Astrocyte (in vitro differentiated cells and primary cell): Measurements from ENCODE around the gene EIF1AD. TPM values are rescaled to one million over a fixed set of nuclear protein-coding genes. Genes with fewer than 3 reads are reported as not detected.

Experiments
- DNase-seq: peaks from one replicate; pipeline ENCODE4 v3.0.0-alpha.2; 2010; ENCODE audit warnings: low read depth
- FAIRE-seq: peaks from 2 replicates; lab custom pipeline; 2011; peaks lifted over from hg19 to GRCh38; lab: Jason Lieb, UNC
- H2AFZ ChIP-seq: 2 replicates; pipeline ENCODE4 v1.6.0; 2012; ENCODE audit warnings: low read depth, low read length, inconsistent platforms
- H3K27ac ChIP-seq: 2 replicates; pipeline ENCODE4 v1.5.1; 2011; ENCODE audit warnings: low read depth, low read length, inconsistent platforms
- H3K27me3 ChIP-seq: 2 replicates; pipeline ENCODE4 v1.6.0; 2011; ENCODE audit warnings: low read length, inconsistent platforms; ENCODE audit not compliant: insufficient read depth
- H3K36me3 ChIP-seq: 2 replicates; pipeline ENCODE4 v1.5.1; 2011; ENCODE audit warnings: low read length, inconsistent platforms; ENCODE audit not compliant: insufficient read depth
- H3K4me1 ChIP-seq: 2 replicates; pipeline ENCODE4 v1.5.1; 2011; ENCODE audit warnings: low read length, inconsistent platforms; ENCODE audit not compliant: insufficient read depth
- H3K4me2 ChIP-seq: 2 replicates; pipeline ENCODE4 v1.6.0; 2012; ENCODE audit warnings: low read length, inconsistent platforms
- H3K4me3 ChIP-seq: 2 replicates; pipeline ENCODE4 v1.5.1; 2011; ENCODE audit warnings: low read depth, mild to moderate bottlenecking, low read length, inconsistent platforms; ENCODE audit not compliant: insufficient read depth
- H3K79me2 ChIP-seq: 2 replicates; pipeline ENCODE4 v1.6.0; 2012; ENCODE audit warnings: mild to moderate bottlenecking, low read length, inconsistent platforms; ENCODE audit not compliant: insufficient read depth
- H3K9ac ChIP-seq: 2 replicates; pipeline ENCODE4 v1.6.0; 2012; ENCODE audit warnings: mild to moderate bottlenecking, low read length, inconsistent platforms
- H3K9me3 ChIP-seq: 2 replicates; pipeline ENCODE4 v1.5.1; 2012; ENCODE audit warnings: low read depth, mild to moderate bottlenecking, low read length, inconsistent platforms; ENCODE audit not compliant: insufficient read depth
- H4K20me1 ChIP-seq: 2 replicates; pipeline ENCODE4 v1.6.0; 2012; ENCODE audit warnings: low read length, inconsistent platforms; ENCODE audit not compliant: insufficient read depth
- H3K27ac Mint-ChIP-seq: one replicate; pipeline ENCODE4 v1.8.0; 2021; ENCODE audit warnings: mild to moderate bottlenecking, mixed read lengths; ENCODE audit not compliant: unreplicated experiment
- H3K27me3 Mint-ChIP-seq: one replicate; pipeline ENCODE4 v1.8.0; 2021; ENCODE audit warnings: low read depth, mixed read lengths; ENCODE audit not compliant: unreplicated experiment
- H3K36me3 Mint-ChIP-seq: one replicate; pipeline ENCODE4 v1.8.0; 2021; ENCODE audit warnings: low read depth, mixed read lengths; ENCODE audit not compliant: unreplicated experiment
- H3K4me1 Mint-ChIP-seq: one replicate; pipeline ENCODE4 v1.8.0; 2021; ENCODE audit warnings: low read depth, mixed read lengths; ENCODE audit not compliant: unreplicated experiment
- H3K4me3 Mint-ChIP-seq: one replicate; pipeline ENCODE4 v1.8.0; 2021; ENCODE audit warnings: mild to moderate bottlenecking, moderate library complexity, mixed read lengths; ENCODE audit not compliant: unreplicated experiment
- H3K9me3 Mint-ChIP-seq: one replicate; pipeline ENCODE4 v1.8.0; 2021; ENCODE audit warnings: mild to moderate bottlenecking, mixed read lengths; ENCODE audit not compliant: unreplicated experiment
- EZH2 ChIP-seq: IDR thresholded peaks from 2 replicates; pipeline ENCODE4 v1.6.1; 2012; ENCODE audit warnings: mild to moderate bottlenecking, low read length, inconsistent platforms; ENCODE audit not compliant: insufficient read depth
- total RNA-seq: library from RNA; stranded (reverse); gene quantifications from 2 replicates; pipeline ENCODE4 v1.2.1, GENCODE V29; 2021
- TF ChIP-seq, protein P1 (sequence below): IDR thresholded peaks from 2 replicates; pipeline ENCODE4 v1.5.1; 2011; ENCODE audit warnings: low read depth, mild to moderate bottlenecking, inconsistent platforms, low read length, moderate library complexity; ENCODE audit not compliant: insufficient read depth

EIF1AD gene
- total RNA-seq, 1 donor from 2014 or later, result 42.7 TPM

GRCh38 chr11:65968600-65969482 is 33.1 kb downstream of the EIF1AD start:
- Histone ChIP-seq H3K4me3 (no peak overlapping the region), H3K4me2 (no peak overlapping the region), H3K27ac (no peak overlapping the region), H2AFZ (no peak overlapping the region), H3K79me2 (peaks cover 20% of the 10 kb centered on the region), H3K4me1 (no peaks in the 10 kb centered on the region), H4K20me1 (peaks cover 31% of the 10 kb centered on the region), H3K27me3 (no peaks in the 10 kb centered on the region), H3K9ac (no peak overlapping the region), H3K9me3 (no peaks in the 10 kb centered on the region), H3K36me3 (peaks cover 39% of the 10 kb centered on the region)
- TF ChIP-seq EZH2, result no peak
- TF ChIP-seq, protein P1, sequence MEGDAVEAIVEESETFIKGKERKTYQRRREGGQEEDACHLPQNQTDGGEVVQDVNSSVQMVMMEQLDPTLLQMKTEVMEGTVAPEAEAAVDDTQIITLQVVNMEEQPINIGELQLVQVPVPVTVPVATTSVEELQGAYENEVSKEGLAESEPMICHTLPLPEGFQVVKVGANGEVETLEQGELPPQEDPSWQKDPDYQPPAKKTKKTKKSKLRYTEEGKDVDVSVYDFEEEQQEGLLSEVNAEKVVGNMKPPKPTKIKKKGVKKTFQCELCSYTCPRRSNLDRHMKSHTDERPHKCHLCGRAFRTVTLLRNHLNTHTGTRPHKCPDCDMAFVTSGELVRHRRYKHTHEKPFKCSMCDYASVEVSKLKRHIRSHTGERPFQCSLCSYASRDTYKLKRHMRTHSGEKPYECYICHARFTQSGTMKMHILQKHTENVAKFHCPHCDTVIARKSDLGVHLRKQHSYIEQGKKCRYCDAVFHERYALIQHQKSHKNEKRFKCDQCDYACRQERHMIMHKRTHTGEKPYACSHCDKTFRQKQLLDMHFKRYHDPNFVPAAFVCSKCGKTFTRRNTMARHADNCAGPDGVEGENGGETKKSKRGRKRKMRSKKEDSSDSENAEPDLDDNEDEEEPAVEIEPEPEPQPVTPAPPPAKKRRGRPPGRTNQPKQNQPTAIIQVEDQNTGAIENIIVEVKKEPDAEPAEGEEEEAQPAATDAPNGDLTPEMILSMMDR, result no peak
- H3K27ac Mint-ChIP-seq, result no peak overlapping the region
- no peak overlapping the region for H3K4me3 Mint-ChIP-seq
- no peaks in the 10 kb centered on the region for H3K9me3 Mint-ChIP-seq
- DNase-seq (no peak), FAIRE-seq (no peak)
- peaks cover 2% of the 10 kb centered on the region for H3K4me1 Mint-ChIP-seq
- H3K27me3 Mint-ChIP-seq, result no peaks in the 10 kb centered on the region
- H3K36me3 Mint-ChIP-seq, result peaks cover 18% of the 10 kb centered on the region

GRCh38 chr11:65967329-65967934 is 34.5 kb downstream of the EIF1AD start:
- H3K9me3 ChIP-seq, result no peaks in the 10 kb centered on the region
- H3K27me3 ChIP-seq, result no peaks in the 10 kb centered on the region
- no peak overlapping the region for H3K9ac ChIP-seq
- Mint-ChIP-seq H3K27me3 (no peaks in the 10 kb centered on the region), H3K27ac (no peak overlapping the region), H3K9me3 (no peaks in the 10 kb centered on the region), H3K36me3 (peaks cover 15% of the 10 kb centered on the region), H3K4me1 (peaks cover 9% of the 10 kb centered on the region), H3K4me3 (no peak overlapping the region)
- peaks cover 34% of the 10 kb centered on the region for H3K79me2 ChIP-seq
- no peak for TF ChIP-seq EZH2
- TF ChIP-seq, protein P1, result no peak
- H3K4me2 ChIP-seq, result no peak overlapping the region
- DNase-seq, result no peak
- no peak overlapping the region for H2AFZ ChIP-seq
- peaks cover 10% of the 10 kb centered on the region for H3K4me1 ChIP-seq
- no peak for FAIRE-seq
- no peak overlapping the region for H3K27ac ChIP-seq
- peaks cover 33% of the 10 kb centered on the region for H3K36me3 ChIP-seq
- H4K20me1 ChIP-seq, result peaks cover 45% of the 10 kb centered on the region
- no peak overlapping the region for H3K4me3 ChIP-seq
